Heart left ventricle (tissue), 13 donors: ENCODE results near the gene MGST3.

Experiments
- CTCF ChIP-seq, 12 donors: fragments of 200-600 bp; sonication (generic) in 4 of 12; IDR thresholded peaks; one replicate each; pipeline versions ENCODE4 v1.5.0 to v1.8.0; 2018 to 2022; ENCODE audit warnings: antibody characterized with exemption in 12 of 12, mild to moderate bottlenecking in 5 of 12
- POLR2A ChIP-seq, 2 donors: fragments of 450-650 bp; IDR thresholded peaks; one replicate each; pipeline ENCODE4 v1.6.1; 2017; ENCODE audit warnings: antibody characterized with exemption in 2 of 2, mild to moderate bottlenecking in 2 of 2, moderate library complexity in 2 of 2
- donor health status: ischemic (EF 13 %, LVEDD 7.1; RV severe dilation, severe dysfunction).
- donor health status: DM: no; HTN: yes; CAD: no.
- donor health status: DM: no; HTN: no; CAD: no.
- donor health status: ischemic (EF 25% LVEDD 6.9; RV normal size, moderate dysfunction).
- donor health status: ischemic (EF 25% LVEDD 5.7; RV mildly dilated, moderate dysfunction).
- donor health status: ischemic (EF 35%, LVEDD 5.7; RV mildly dilated, moderate dysfunction).
- donor health status: nonischemic (EF 11% LVEDD 7.7; RV severe dilation, severe dysfunction).
- donor health status: DM: yes; HTN: yes; CAD: no.
- donor health status: PGD.
- donor health status: ischemic (EF 29% LVEDD 5.4; RV normal size, mild dysfunction).
- donor health status: nonischemic (EF 23%, LVEDD 6.1; RV moderate dilation, normal function).

- TF ChIP-seq CTCF (IDR thresholded peaks at IDR 0.05) (no peak), POLR2A (IDR thresholded peaks at IDR 0.05) (no peak)
Observed at GRCh38 chr1:165629151-165629550, 1.9 kb upstream of the MGST3 start.
